GM21576 (cell line): ENCODE measurements around the gene CTSD.

Experiments
- ATAC-seq: cut with Tn5 transposase; IDR thresholded peaks from one replicate; pipeline ENCODE4 v1.9.1; 2021; ENCODE audit warnings: mild to moderate bottlenecking, moderate library complexity; ENCODE audit not compliant: unreplicated experiment

The CTSD gene

GRCh38 chr11:1732418-1733008, 31.2 kb downstream of the CTSD start:
- no peak for ATAC-seq

GRCh38 chr11:1731451-1732059, 32.2 kb downstream of the CTSD start:
- ATAC-seq = no peak

- ATAC-seq = no peak
Observed at GRCh38 chr11:1730059-1730629, 33.6 kb downstream of the CTSD start.

- no peak for ATAC-seq
Observed at GRCh38 chr11:1729692-1730011, 34.1 kb downstream of the CTSD start.

- no peak for ATAC-seq
Observed at GRCh38 chr11:1728931-1729691, 34.6 kb downstream of the CTSD start.

GRCh38 chr11:1728301-1728700, 35.4 kb downstream of the CTSD start:
- ATAC-seq = no peak

GRCh38 chr11:1727861-1728260, 35.9 kb downstream of the CTSD start:
- ATAC-seq = no peak

GRCh38 chr11:1727096-1727690, 36.5 kb downstream of the CTSD start:
- ATAC-seq = no peak

GRCh38 chr11:1719781-1720180, 43.9 kb downstream of the CTSD start:
- ATAC-seq = no peak

GRCh38 chr11:1718326-1718725, 45.4 kb downstream of the CTSD start:
- no peak for ATAC-seq

- no peak for ATAC-seq
Observed at GRCh38 chr11:1717745-1718144, 46.0 kb downstream of the CTSD start.

GRCh38 chr11:1714908-1715885, 48.5 kb downstream of the CTSD start:
- no peak for ATAC-seq

- ATAC-seq = no peak
Observed at GRCh38 chr11:1708716-1709115, 55.0 kb downstream of the CTSD start.

GRCh38 chr11:1707751-1708150, 56.0 kb downstream of the CTSD start:
- ATAC-seq = no peak

GRCh38 chr11:1706634-1707400, 56.9 kb downstream of the CTSD start:
- ATAC-seq = no peak

GRCh38 chr11:1705126-1706052, 58.3 kb downstream of the CTSD start:
- no peak for ATAC-seq

- no peak for ATAC-seq
Observed at GRCh38 chr11:1703146-1703545, 60.6 kb downstream of the CTSD start.
